ENCODE results near the gene GPR137C.

GPR137C gene

DNA sequence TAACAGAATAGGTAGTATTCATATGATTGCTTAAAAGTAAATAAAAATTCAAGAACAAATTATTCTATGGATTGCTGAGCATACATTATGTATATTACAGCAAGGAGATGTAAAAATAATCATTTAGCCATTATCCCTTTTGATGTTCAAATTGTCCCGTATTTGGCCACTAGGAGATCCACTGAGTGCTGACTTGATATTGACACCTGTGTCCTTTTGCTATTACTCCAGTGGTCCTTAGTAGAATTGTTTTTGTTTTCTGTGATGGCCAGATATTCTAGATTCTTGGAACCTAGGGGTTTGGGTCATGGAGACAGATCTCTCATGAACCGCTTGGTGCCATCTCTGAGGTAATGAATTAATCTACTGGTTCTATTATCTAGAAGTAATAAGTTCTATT is 126.0 kb downstream of the GPR137C start:
- DNase-seq (ENCODE audit: low read depth), result no peak

DNA sequence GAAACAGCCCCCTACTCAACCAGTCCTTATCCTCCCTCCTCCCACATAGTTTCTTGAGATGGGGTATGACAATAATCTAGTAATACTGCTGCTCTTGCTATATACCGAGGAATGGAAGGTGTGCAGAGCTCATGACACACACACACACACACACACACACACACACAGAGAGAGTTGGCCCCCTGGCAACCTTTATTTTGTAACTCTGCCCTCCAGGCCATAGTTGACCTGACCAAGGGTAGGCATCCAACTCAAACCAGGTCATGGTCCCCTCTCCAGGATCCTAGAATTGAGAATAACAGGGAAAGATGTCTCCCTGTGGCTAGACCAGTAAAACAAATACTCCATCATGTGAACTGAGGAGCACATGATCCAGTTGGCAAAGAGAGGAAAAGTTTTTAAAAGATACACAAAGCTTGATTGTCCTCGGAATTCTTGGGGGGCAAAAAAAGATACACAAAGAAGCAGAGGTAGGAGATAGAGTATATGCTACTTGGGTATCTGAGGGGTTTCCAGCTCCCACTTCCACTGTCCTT is 131.4 kb downstream of the GPR137C start:
- DNase-seq (ENCODE audit: low read depth), result no peak

GRCh38 chr14:52686176-52686575 is 133.5 kb downstream of the GPR137C start:
- DNase-seq (ENCODE audit: low read depth), result no peak
